HEK293T (cell line): Measurements from ENCODE around the gene TGFBR3L.

Experiments
- BHLHE40 ChIP-seq: fragments of 450-650 bp; IDR thresholded peaks from 2 replicates; pipeline ENCODE4 v1.6.1; 2016; ENCODE audit warnings: mild to moderate bottlenecking, moderate library complexity, borderline replicate concordance
- FOXK2 ChIP-seq: fragments of 450-650 bp; IDR thresholded peaks from 2 replicates; pipeline ENCODE4 v1.6.1; 2016; ENCODE audit warnings: mild to moderate bottlenecking
- FOXM1 ChIP-seq: fragments of 450-650 bp; IDR thresholded peaks from 2 replicates; pipeline ENCODE4 v1.6.1; 2017; ENCODE audit warnings: mild to moderate bottlenecking, borderline replicate concordance
- HDGF ChIP-seq: fragments of 450-650 bp; IDR thresholded peaks from 2 replicates; pipeline ENCODE4 v1.6.1; 2017; ENCODE audit warnings: antibody characterized with exemption, borderline replicate concordance
- L3MBTL2 ChIP-seq: fragments of 450-650 bp; conservative IDR thresholded peaks from 2 replicates; pipeline ENCODE4 v1.6.1; 2016; ENCODE audit warnings: mild to moderate bottlenecking
- PKNOX1 ChIP-seq: fragments of 450-650 bp; IDR thresholded peaks from 2 replicates; pipeline ENCODE4 v1.6.1; 2016
- SP1 ChIP-seq: fragments of 450-650 bp; IDR thresholded peaks from 2 replicates; pipeline ENCODE4 v1.6.1; 2017
- SUZ12 ChIP-seq: fragments of 450-650 bp; IDR thresholded peaks from 2 replicates; pipeline ENCODE4 v1.6.1; 2016; ENCODE audit warnings: mild to moderate bottlenecking
- ZNF384 ChIP-seq: fragments of 450-650 bp; IDR thresholded peaks from 2 replicates; pipeline ENCODE4 v1.6.1; 2016

- TF ChIP-seq FOXK2 (no peak), SUZ12 (no peak), FOXM1 (no peak), PKNOX1 (no peak), HDGF (no peak), L3MBTL2 (no peak), SP1 (no peak), ZNF384 (no peak), BHLHE40 (no peak)
Measured at GRCh38 chr19:7869453-7869909, 45.1 kb upstream of the TGFBR3L start.
